Lower leg skin (tissue), 3 donors: ENCODE data around the gene LDLRAD3.

ENCODE experiments used
- POLR2A ChIP-seq, 2 donors: fragments of 450-650 bp; IDR thresholded peaks; one replicate each; pipeline ENCODE4 v1.6.1; 2016 to 2017; ENCODE audit warnings: antibody characterized with exemption in 2 of 2, mild to moderate bottlenecking in 1 of 2, moderate library complexity in 1 of 2
- TF ChIP-seq, protein P1 (sequence below), 3 donors: fragments of 450-650 bp; IDR thresholded peaks; one replicate each; pipeline ENCODE4 v1.5.1; 2016; ENCODE audit warnings: antibody characterized with exemption in 3 of 3, mild to moderate bottlenecking in 3 of 3, moderate library complexity in 2 of 3

DNA sequence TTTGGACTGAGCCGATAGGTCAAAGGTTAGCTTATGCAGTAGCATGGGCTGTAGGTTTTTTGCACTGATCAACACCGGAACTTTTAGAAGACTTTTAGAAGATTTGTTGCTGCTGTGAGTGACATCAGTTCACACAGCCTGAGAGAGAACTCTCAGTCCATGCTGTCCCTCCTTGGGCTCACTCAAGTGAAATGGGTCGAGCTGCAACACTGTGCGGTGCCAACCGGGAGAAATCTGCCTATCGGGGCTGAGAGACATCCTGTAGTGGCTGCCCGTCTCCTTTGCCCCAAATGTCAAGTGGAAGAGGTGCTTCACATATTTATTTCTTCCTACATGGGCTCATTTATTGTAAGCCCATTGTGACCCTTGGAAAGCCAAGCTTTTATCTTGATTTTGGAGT, 170.2 kb downstream of the LDLRAD3 start:
- TF ChIP-seq, protein P1, sequence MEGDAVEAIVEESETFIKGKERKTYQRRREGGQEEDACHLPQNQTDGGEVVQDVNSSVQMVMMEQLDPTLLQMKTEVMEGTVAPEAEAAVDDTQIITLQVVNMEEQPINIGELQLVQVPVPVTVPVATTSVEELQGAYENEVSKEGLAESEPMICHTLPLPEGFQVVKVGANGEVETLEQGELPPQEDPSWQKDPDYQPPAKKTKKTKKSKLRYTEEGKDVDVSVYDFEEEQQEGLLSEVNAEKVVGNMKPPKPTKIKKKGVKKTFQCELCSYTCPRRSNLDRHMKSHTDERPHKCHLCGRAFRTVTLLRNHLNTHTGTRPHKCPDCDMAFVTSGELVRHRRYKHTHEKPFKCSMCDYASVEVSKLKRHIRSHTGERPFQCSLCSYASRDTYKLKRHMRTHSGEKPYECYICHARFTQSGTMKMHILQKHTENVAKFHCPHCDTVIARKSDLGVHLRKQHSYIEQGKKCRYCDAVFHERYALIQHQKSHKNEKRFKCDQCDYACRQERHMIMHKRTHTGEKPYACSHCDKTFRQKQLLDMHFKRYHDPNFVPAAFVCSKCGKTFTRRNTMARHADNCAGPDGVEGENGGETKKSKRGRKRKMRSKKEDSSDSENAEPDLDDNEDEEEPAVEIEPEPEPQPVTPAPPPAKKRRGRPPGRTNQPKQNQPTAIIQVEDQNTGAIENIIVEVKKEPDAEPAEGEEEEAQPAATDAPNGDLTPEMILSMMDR (IDR thresholded peaks at IDR 0.05): no peak
- TF ChIP-seq POLR2A (IDR thresholded peaks at IDR 0.05): no peak
